Hepatocyte (in vitro differentiated cells): Measurements from ENCODE around the gene HLX.

ENCODE experiments used
- CTCF ChIP-seq: fragments of 200-600 bp; sonication (generic); IDR thresholded peaks from 2 replicates; pipeline ENCODE4 v1.5.1; 2016; ENCODE audit warnings: antibody characterized with exemption, mild to moderate bottlenecking; ENCODE audit not compliant: poor library complexity
- EZH2 ChIP-seq: fragments of 200-600 bp; sonication (generic); IDR thresholded peaks from 2 replicates; pipeline ENCODE4 v1.6.1; 2016; ENCODE audit warnings: antibody characterized with exemption, mild to moderate bottlenecking, borderline replicate concordance
- EZH2phosphoT487 ChIP-seq: fragments of 200-600 bp; sonication (generic); IDR thresholded peaks from one replicate; pipeline ENCODE4 v1.6.1; 2018; ENCODE audit warnings: antibody characterized with exemption, mild to moderate bottlenecking, low read depth, moderate library complexity; ENCODE audit not compliant: unreplicated experiment, severe bottlenecking

GRCh38 chr1:220901881-220902280 is 22.6 kb downstream of the HLX start:
- TF ChIP-seq CTCF (no peak), EZH2 (no peak), EZH2phosphoT487 (no peak)
